ENCODE measurements around the gene MAPK8IP1. TPM values are rescaled to one million over a fixed set of nuclear protein-coding genes. Genes with fewer than 3 reads are reported as not detected.

Gene MAPK8IP1
- total RNA-seq, 4 donors from 2014 or later: 4.6 to 6.5 (median 5.4) TPM

- no peak for TF ChIP-seq CTCF (IDR thresholded peaks at IDR 0.05)
- no peak for TF ChIP-seq POLR2A (IDR thresholded peaks at IDR 0.05)
- H3K4me3 ChIP-seq (ENCODE audit: low read depth, poor library complexity, severe bottlenecking): no peak overlapping the region
- DNase-seq (ENCODE audit: low spot score in 2 of 2): no peak
- intact Hi-C loops (cut with DNase I; ENCODE audit: low total_unique reads): no loop called here
- WGBS, 2 donors: 77 to 85% methylated on average over 2 of the region's 2 CpGs
These were observed 54.4 kb downstream of the MAPK8IP1 start for GRCh38 chr11:45939836-45940235.

- no peak for TF ChIP-seq POLR2A (IDR thresholded peaks at IDR 0.05)
- no peak for TF ChIP-seq CTCF (IDR thresholded peaks at IDR 0.05)
- 91 to 97% methylated on average over 4 of the region's 4 CpGs for WGBS, 2 donors
- DNase-seq (ENCODE audit: low spot score in 2 of 2): no peak
- no peak overlapping the region for H3K4me3 ChIP-seq (ENCODE audit: low read depth, poor library complexity, severe bottlenecking)
- intact Hi-C loops (cut with DNase I; ENCODE audit: low total_unique reads): no loop called here
These were observed 55.8 kb downstream of the MAPK8IP1 start for GRCh38 chr11:45941285-45941684.

GRCh38 chr11:45942381-45942780, 56.9 kb downstream of the MAPK8IP1 start:
- intact Hi-C loops (cut with DNase I; ENCODE audit: low total_unique reads): no loop called here
- 93% methylated on average over 4 of the region's 4 CpGs for WGBS, 2 donors

GRCh38 chr11:45945397-45945999, 60.0 kb downstream of the MAPK8IP1 start:
- TF ChIP-seq POLR2A (IDR thresholded peaks at IDR 0.05): no peak
- no peak for TF ChIP-seq CTCF (IDR thresholded peaks at IDR 0.05)
- intact Hi-C loops (cut with DNase I; ENCODE audit: low total_unique reads): no loop called here
- DNase-seq (ENCODE audit: low spot score in 2 of 2): no peak
- no peak overlapping the region for H3K4me3 ChIP-seq (ENCODE audit: low read depth, poor library complexity, severe bottlenecking)
- 83 to 86% methylated on average over 3 of the region's 3 CpGs for WGBS, 2 donors

More at GRCh38 chr11:45942381-45942780, 56.9 kb downstream of the MAPK8IP1 start:
- no peak for TF ChIP-seq POLR2A (IDR thresholded peaks at IDR 0.05)
- no peak overlapping the region for H3K4me3 ChIP-seq (ENCODE audit: low read depth, poor library complexity, severe bottlenecking)
- no peak for DNase-seq (ENCODE audit: low spot score in 2 of 2)

- no peak for DNase-seq (ENCODE audit: low spot score in 2 of 2)
- WGBS, 2 donors: 93 to 100% methylated on average over 1 of the region's 1 CpG
- TF ChIP-seq CTCF (IDR thresholded peaks at IDR 0.05) (no peak), POLR2A (IDR thresholded peaks at IDR 0.05) (no peak)
- no peak overlapping the region for H3K4me3 ChIP-seq (ENCODE audit: low read depth, poor library complexity, severe bottlenecking)
- intact Hi-C loops (cut with DNase I; ENCODE audit: low total_unique reads): no loop called here
These were observed 62.4 kb downstream of the MAPK8IP1 start for GRCh38 chr11:45947885-45948284.

- H3K4me3 ChIP-seq (ENCODE audit: low read depth, poor library complexity, severe bottlenecking): no peak overlapping the region
- TF ChIP-seq CTCF (IDR thresholded peaks at IDR 0.05) (no peak), POLR2A (IDR thresholded peaks at IDR 0.05) (no peak)
- intact Hi-C loops (cut with DNase I; ENCODE audit: low total_unique reads): no loop called here
- DNase-seq (ENCODE audit: low spot score in 2 of 2): no peak
- 81 to 94% methylated on average over 3 of the region's 3 CpGs for WGBS, 2 donors
These were observed 62.9 kb downstream of the MAPK8IP1 start for GRCh38 chr11:45948356-45948755.

Data from lower leg skin (tissue), 4 donors.